Left ventricle myocardium superior (tissue), 1 donor: ENCODE results near the gene PLXNA3. TPM values are rescaled to one million over a fixed set of nuclear protein-coding genes. Genes with fewer than 3 reads are reported as not detected.

Experiments used
- ATAC-seq: fragments of 200-7000 bp; cut with Tn5 transposase; one replicate; pipeline ENCODE4 v1.9.1; 2020; ENCODE audit warnings: mild to moderate bottlenecking, moderate library complexity
- DNase-seq: peaks from one replicate; pipeline ENCODE4 v3.0.0-alpha.2; 2020
- intact Hi-C: fragments of 100-400 bp; cut with micrococcal nuclease; formaldehyde crosslinking; loops from one replicate; pipeline ENCODE4 v1.11.0; 2022
- long read RNA-seq: library from polyadenylated mRNA; unstranded; transcript quantifications from one replicate; pipeline ENCODE4 v2.0.0, GENCODE V29; 2021
- total RNA-seq: library from RNA; stranded (reverse); fragmentation: NEBNext Ultra II Directional; extraction: Animal tissue kit (Norgen Biotek cat#: 25700); gene quantifications from one replicate; pipeline ENCODE4 v1.2.1, GENCODE V29; 2021
- donor health status: DM: no; HTN: yes; CAD: no; lungs with severe emphysema.

PLXNA3 gene
- 22.0 TPM for total RNA-seq
- long read RNA-seq, partial matches to known transcripts = 7 of 7 reads
- long read RNA-seq, other reads (novel, unspliced or antisense) = 0 of 7 reads

GRCh38 chrX:154458116-154458953 is at the start of gene PLXNA3:
TSS of gene PLXNA3 (plus strand) at chrX:154458281. CDS start at chrX:154460184, 1,903 bp downstream.
- DNase-seq (peak; percentile 73), ATAC-seq (peak; percentile 73)
- intact Hi-C loops = no loop called here

GRCh38 chrX:154408659-154409221 is 49.3 kb upstream of the PLXNA3 start:
- DNase-seq (no peak), ATAC-seq (no peak)
- intact Hi-C loops = no loop called here

GRCh38 chrX:154409222-154409871 is 48.7 kb upstream of the PLXNA3 start, which contains the start of gene DNASE1L1:
TSS of gene DNASE1L1 (minus strand) at chrX:154409254. CDS start at chrX:154405568, 3,686 bp downstream.
- peak; percentile 66 for ATAC-seq
- peak; percentile 83 for DNase-seq
- intact Hi-C loops = no loop called here

- intact Hi-C loops = no loop called here
- ATAC-seq (peak; percentile 84), DNase-seq (peak; percentile 77)
These were observed 46.1 kb upstream of the PLXNA3 start for GRCh38 chrX:154411981-154412340.

GRCh38 chrX:154412468-154412867 is 45.6 kb upstream of the PLXNA3 start:
- DNase-seq = no peak
- ATAC-seq = peak; percentile 23
- intact Hi-C loops = no loop called here

GRCh38 chrX:154413142-154413541 is 44.9 kb upstream of the PLXNA3 start:
- DNase-seq (no peak), ATAC-seq (no peak)
- intact Hi-C loops = no loop called here

GRCh38 chrX:154417157-154417556 is 40.9 kb upstream of the PLXNA3 start:
- DNase-seq = no peak
- no peak for ATAC-seq
- intact Hi-C loops = no loop called here

GRCh38 chrX:154419189-154419588 is 38.9 kb upstream of the PLXNA3 start:
- ATAC-seq (no peak), DNase-seq (no peak)
- intact Hi-C loops = no loop called here

GRCh38 chrX:154419688-154420401 is 38.2 kb upstream of the PLXNA3 start:
- peak; percentile 65 for DNase-seq
- intact Hi-C loops = no loop called here
- peak; percentile 96 for ATAC-seq

- DNase-seq = no peak
- intact Hi-C loops = no loop called here
- peak; percentile 56 for ATAC-seq
These were observed 37.7 kb upstream of the PLXNA3 start for GRCh38 chrX:154420402-154420756.

GRCh38 chrX:154426916-154427770 is 30.9 kb upstream of the PLXNA3 start:
- DNase-seq = no peak
- intact Hi-C loops = no loop called here
- ATAC-seq = no peak

- intact Hi-C loops = no loop called here
- peak; percentile 99 for ATAC-seq
These were observed 29.6 kb upstream of the PLXNA3 start, which contains the start of gene ATP6AP1 for GRCh38 chrX:154428176-154429171. TSS of gene ATP6AP1 (plus strand) at chrX:154428677. CDS start at chrX:154428693, 16 bp downstream.

GRCh38 chrX:154429711-154430110 is 28.4 kb upstream of the PLXNA3 start:
- DNase-seq (no peak), ATAC-seq (no peak)
- intact Hi-C loops = no loop called here

More at GRCh38 chrX:154428176-154429171, 29.6 kb upstream of the PLXNA3 start, which contains the start of gene ATP6AP1:
- peak; percentile 95 for DNase-seq

- intact Hi-C loops = no loop called here
- DNase-seq (no peak), ATAC-seq (no peak)
These were observed 27.6 kb upstream of the PLXNA3 start for GRCh38 chrX:154430479-154430878.

GRCh38 chrX:154430916-154431315 is 27.2 kb upstream of the PLXNA3 start:
- no peak for ATAC-seq
- no peak for DNase-seq
- intact Hi-C loops = no loop called here

GRCh38 chrX:154431341-154431740 is 26.7 kb upstream of the PLXNA3 start:
- peak; percentile 37 for DNase-seq
- intact Hi-C loops = no loop called here
- ATAC-seq = peak; percentile 1

GRCh38 chrX:154432210-154432609 is 25.9 kb upstream of the PLXNA3 start:
- ATAC-seq = no peak
- intact Hi-C loops = no loop called here
- DNase-seq = no peak
